NOMO-1 treated with dmso at 0.1 percent for 144 hours (cell line): ENCODE results near the gene GRM8.

Experiments
- DNase-seq: peaks from one replicate; lab custom pipeline; 2025; ENCODE audit not compliant: unreplicated experiment; lab: John Stamatoyannopoulos, UW

GRM8 gene

DNA sequence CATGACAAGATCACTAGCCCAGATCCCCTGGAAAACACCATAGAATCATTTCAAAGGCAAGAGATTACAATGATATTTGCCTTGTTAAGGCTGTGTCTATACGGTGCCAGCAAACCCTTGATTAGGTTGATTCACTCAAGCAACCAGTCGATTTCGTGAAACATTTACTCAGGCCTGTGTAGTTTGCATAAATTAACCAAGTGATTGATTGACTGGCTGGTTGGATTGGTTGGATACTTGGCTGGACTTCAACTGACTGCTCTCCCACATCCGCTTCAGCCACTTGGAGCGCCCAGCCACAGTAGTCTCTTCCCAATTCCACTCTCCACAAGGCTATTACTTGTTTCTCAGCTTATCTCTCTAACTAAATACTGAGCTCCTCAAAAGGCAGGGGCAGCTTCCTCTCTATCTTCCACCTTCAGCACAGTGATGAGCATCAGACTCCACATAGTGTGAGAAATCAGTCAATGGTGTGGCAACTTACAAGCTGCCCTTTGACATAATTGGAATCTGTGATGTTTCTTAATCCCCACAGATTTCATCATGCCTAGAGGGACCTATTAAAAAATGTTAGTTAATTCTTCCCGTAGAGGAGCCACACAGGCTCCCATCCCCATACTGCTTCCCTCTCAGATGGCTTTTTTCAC lies 217.4 kb downstream of the GRM8 start:
- DNase-seq: no peak

DNA sequence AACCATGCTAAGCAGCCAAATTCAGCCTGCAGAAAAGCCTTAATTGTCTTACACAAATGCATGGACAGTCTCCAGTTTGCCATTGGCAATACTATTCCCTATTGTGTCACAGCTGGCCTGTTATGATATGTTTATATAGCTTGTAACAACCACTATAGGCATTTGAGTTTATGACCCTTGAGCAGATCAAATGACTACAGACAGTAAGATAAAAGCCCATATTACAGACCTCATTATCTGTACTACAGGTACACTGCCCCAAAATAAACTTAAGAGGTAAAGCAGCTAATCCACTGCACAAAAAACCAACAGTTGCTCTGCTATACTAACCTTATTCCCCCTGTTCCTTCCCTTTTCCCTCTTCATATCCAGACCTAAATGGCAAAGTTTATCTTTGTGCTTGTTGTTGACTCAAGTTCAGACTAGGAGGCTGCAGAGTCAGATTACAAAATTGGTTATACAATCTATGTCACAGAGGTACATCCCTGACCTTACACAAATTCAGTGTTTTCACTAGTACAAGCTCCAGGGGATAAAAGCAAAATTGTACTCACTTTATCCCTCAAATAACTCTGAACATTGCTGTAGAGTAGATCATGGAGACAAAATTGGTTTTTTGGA lies 218.4 kb downstream of the GRM8 start:
- DNase-seq: no peak

- no peak for DNase-seq
These were observed 222.9 kb downstream of the GRM8 start for GRCh38 chr7:127029823-127030222.

GRCh38 chr7:127021857-127022256 lies 230.9 kb downstream of the GRM8 start:
- no peak for DNase-seq

DNA sequence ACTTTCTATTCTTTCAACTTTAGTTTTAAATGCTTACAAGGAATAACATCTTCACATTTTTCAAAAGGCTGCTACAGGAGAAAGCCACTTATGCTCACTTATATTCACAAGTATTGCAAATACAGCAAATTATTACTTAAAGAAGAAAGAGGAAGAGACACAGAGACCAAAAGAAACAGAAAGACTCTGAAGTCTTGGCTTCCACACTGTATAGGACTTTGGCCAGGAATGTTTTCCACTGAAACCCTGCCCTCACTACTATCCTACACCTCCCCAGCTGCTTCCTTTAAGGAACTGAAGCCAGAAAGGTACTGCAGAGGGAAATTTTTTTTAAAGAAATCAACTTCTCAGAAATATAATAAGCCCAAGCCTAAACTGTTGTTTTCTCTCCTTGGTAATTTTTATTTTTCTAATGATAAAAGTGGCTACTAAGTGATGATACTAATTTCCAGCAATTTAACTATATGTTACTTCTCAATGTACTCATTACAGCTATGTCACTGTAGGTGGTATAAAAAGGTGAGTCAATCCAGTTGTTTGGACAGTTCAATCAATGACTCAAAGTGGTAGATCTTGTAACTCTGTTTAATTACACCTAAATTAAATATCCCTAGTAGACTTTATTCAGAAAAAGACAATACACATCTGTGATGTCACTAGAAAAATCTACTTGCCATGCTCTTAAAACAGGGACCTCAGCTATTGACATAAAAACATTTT lies 231.6 kb downstream of the GRM8 start:
- no peak for DNase-seq

DNA sequence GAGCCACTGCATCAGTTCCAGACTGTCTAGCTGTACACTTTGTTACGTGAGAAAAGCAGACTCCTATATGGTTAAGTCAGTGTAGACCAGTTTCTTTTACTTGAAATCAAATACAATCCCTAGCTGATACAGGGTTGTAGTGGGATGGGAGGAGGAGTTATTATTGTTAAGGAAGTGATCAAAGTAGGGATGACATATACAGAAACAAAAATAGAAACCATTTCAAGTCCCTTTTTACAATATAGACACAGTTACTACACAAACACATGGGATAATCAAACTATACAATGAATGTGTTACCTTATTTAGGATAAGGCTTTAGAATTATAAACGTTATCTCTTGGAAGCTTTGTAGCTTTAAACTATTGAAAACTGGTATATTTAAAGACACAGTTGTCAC lies 233.9 kb downstream of the GRM8 start:
- DNase-seq: no peak

GRCh38 chr7:127017196-127017595 lies 235.5 kb downstream of the GRM8 start:
- DNase-seq: no peak

DNA sequence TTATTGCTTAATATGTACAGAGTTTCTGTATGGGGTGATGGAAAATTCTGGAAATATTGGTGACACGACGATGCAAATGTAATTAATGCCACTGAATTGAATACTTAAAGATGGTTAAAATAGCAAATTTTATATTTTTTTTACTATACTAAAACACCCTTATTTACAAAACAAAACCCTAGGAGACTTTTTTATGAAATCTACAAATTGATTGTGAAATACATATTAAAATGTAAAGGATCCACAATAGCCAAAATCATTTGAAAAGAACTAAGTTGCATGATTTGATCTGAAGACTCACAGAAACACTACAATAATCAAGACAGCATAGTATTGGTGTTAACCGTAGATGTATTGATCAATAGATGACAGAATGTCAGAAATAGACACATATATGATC lies 252.0 kb downstream of the GRM8 start:
- DNase-seq: no peak

DNA sequence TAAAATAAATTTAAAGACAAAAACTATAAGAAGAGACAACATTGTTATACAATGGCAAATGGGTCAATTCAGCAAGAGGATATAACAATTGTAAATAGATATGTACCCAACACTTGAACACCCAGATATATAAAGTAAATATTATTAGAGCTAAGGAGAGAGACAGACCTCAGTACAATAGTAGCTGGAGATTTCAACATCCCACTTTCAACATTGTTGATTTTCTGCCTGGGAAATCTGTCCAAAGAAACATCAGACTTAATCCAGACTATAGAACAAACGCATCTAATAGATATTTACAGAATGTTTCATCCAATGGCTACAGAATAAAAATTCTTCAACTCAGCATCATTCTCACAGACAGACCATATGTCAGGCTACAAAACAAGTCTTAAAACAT lies 256.1 kb downstream of the GRM8 start:
- no peak for DNase-seq

DNA sequence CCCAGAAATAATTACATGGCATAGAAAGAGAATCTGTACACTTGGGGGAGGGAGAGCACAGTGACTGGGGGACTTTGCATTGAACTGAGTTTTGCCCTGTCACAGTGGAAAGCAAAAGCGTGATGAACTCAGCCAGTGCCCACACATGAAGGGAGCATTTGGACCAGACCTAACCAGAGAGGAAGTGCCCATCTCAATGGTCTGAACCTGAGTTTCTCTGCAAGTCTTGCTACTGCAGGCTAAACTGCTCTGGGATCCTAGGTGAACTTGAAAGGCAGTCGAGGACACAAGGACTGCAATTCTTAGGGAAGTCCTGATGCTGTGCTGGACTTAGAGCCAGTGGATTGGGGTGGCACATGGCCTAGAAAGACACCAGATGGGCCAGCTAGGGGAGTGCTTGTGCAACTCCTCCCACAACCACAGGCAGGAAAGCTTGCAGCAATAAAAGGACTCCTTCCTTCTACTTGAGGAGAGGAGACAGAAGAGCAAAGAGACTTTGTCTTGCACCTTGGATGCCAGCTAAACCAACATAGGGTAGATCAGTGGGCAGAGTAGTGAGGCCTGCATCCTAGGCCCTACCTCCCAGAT lies 259.0 kb downstream of the GRM8 start:
- DNase-seq: no peak

DNA sequence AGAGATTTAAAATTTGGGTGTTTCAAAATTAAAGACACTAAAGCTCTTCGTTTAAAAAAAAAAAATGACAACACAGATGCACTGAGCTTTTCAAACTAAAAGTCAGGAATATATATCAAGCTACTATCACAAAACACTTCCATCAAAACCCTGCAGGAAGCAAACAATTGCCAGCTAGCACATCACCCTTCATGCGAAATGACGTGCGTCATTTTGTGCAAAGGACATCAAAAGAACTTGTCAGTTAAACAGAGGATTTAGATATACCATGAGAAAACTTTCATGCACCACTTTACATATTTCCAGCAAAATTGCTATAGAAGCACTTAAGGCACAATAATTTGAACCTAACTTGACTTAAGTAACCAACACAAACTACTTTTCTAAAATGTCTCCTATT lies 264.7 kb downstream of the GRM8 start:
- DNase-seq: no peak

DNA sequence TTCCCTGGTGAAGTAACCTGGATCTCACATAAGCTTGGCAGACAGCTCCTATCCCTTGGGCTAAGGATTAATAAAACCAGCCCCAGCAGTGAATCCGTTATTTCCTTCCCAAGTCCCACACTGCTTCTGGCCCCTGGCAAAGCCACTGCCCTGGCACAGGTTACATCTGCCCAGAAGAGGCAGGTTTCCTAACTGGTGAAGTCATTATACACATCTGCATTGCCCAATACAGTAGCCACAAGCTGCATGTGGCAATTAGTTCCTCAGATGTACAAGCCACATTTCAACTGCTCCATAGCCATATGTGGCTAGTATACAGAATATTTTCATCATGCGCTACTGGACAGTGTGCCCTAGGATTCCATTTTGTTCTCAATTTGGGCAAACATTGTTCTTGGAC lies 273.0 kb downstream of the GRM8 start:
- DNase-seq: no peak

DNA sequence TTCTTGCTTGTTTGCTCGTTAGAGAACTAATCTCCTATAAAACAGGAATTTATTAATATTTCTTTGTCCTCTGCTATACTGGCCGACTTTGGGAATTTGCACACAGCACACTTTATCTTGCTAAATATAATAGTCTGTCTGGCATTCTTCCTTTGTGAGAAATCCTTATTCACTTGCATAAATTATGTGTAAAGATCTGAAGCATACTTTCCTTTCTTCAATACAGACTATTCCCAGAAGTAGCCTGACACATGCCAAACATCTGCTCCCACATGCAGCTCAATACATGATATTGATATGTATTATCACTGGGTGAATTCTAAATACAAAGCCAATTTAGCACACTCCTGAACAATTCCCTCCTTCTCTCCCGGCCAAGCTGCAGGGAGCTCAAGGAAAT lies 273.9 kb downstream of the GRM8 start:
- DNase-seq: no peak

- no peak for DNase-seq
These were observed 279.7 kb downstream of the GRM8 start for GRCh38 chr7:126973066-126973465.

GRCh38 chr7:126972571-126972970 lies 280.2 kb downstream of the GRM8 start:
- no peak for DNase-seq

- DNase-seq: no peak
These were observed 293.1 kb downstream of the GRM8 start for GRCh38 chr7:126959649-126960048.

DNA sequence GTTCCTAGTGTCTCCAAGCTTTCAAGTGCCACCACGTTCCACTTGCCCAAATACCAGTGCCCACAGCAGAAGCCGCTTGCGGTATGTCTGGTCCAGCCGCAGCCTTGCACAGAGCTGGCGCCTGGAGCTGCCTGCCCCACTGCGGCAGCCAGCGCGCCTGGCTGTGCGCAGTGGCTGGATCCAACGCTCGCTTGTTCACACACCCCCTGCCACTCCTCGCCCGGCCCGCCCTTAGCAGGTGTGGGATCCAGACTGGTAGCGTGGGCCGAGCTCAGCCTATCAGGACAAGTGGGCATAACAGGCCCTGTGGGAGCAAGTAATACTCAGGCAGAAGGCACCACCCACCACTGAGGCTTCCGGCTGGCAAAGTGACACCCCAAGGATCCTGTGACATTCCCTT lies 294.4 kb downstream of the GRM8 start:
- DNase-seq: no peak

DNA sequence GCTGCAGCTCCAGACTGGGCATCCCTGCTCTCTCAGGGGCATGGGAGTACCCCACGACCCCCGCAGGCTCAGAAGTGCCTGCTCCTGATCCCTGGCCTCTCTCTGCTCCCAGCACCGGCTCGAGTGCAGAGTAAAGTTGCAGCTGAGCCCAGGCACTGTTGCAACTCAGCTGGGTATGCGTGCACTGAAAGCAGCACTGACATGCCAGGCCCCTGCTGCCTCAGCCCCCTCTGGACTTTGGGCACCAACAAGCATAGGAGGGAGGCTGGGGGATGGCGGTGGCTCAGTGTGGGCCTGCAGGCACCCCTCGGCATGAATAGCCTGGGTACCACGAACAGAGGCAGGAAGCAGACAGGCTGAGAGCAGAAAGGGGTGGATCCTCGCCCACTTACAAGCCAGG lies 295.3 kb downstream of the GRM8 start:
- no peak for DNase-seq

GRCh38 chr7:126953461-126953860 lies 299.3 kb downstream of the GRM8 start:
- no peak for DNase-seq

DNA sequence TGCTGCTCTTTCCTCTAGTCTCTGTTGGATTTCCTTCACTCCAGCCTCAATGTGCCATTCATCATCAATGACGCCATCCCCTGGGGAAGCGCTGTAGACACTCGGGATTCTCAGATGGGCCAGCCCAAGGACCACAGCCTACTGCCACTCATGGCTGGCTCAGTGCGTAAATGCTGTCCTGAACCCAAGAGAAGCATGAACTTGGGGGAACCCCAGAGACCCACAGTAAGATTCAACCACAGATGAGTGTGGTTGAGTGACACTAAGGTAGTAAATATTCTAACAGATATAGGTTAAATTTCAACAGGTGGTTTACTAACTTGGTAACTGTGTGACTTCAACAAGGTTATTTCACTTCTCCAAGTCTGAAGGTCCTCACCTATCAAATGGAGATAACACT lies 304.1 kb downstream of the GRM8 start:
- no peak for DNase-seq

- no peak for DNase-seq
These were observed 311.9 kb downstream of the GRM8 start for GRCh38 chr7:126940723-126941307.

- no peak for DNase-seq
These were observed 315.6 kb downstream of the GRM8 start for GRCh38 chr7:126937171-126937570.
